DOHH2 (cell line): ENCODE measurements around the gene PRPF18.

Source experiments
- EZH2phosphoT487 ChIP-seq: fragments of 200-600 bp; sonication (generic); IDR thresholded peaks from 2 replicates; pipeline ENCODE4 v1.6.1; 2017; ENCODE audit warnings: borderline replicate concordance, mild to moderate bottlenecking, antibody characterized with exemption, low read length, moderate library complexity, mixed read lengths
- TF ChIP-seq, protein P1 (sequence below): fragments of 200-600 bp; sonication (generic); IDR thresholded peaks from one replicate; pipeline ENCODE4 v1.5.1; 2014; ENCODE audit warnings: antibody characterized with exemption, mild to moderate bottlenecking, low read depth, low read length; ENCODE audit not compliant: poor library complexity, severe bottlenecking

DNA sequence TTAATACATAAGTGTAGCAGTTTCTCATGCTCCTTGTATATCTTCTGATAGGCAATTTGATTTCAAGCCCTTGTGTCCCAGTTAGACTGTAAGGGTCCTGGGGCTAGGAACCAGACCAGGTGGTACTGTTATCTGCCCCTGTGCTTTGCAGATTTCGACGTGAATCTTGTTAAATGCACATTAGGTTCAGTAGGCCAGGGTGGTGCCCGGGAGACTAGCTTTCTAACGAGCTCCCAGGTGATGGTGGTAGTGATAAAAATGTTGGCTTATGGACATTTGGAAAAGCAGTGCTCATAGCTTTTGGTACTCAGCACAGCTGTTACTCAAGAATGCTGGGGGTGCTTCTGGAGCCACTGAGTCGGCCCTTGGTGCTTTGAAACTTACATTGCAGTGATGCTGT is 64.2 kb downstream of the PRPF18 start:
- TF ChIP-seq, protein P1, sequence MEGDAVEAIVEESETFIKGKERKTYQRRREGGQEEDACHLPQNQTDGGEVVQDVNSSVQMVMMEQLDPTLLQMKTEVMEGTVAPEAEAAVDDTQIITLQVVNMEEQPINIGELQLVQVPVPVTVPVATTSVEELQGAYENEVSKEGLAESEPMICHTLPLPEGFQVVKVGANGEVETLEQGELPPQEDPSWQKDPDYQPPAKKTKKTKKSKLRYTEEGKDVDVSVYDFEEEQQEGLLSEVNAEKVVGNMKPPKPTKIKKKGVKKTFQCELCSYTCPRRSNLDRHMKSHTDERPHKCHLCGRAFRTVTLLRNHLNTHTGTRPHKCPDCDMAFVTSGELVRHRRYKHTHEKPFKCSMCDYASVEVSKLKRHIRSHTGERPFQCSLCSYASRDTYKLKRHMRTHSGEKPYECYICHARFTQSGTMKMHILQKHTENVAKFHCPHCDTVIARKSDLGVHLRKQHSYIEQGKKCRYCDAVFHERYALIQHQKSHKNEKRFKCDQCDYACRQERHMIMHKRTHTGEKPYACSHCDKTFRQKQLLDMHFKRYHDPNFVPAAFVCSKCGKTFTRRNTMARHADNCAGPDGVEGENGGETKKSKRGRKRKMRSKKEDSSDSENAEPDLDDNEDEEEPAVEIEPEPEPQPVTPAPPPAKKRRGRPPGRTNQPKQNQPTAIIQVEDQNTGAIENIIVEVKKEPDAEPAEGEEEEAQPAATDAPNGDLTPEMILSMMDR, result no peak
- no peak for TF ChIP-seq EZH2phosphoT487
